ENCODE data around the gene ETNK2. TPM values are rescaled to one million over a fixed set of nuclear protein-coding genes. Genes with fewer than 3 reads are reported as not detected.

ETNK2 gene
- total and polyA plus RNA-seq, 2 of the 8 experiments (the other 6 are each of a cell fraction or from before 2014, with no cell fraction given): 20.1 to 26.7 TPM

DNA sequence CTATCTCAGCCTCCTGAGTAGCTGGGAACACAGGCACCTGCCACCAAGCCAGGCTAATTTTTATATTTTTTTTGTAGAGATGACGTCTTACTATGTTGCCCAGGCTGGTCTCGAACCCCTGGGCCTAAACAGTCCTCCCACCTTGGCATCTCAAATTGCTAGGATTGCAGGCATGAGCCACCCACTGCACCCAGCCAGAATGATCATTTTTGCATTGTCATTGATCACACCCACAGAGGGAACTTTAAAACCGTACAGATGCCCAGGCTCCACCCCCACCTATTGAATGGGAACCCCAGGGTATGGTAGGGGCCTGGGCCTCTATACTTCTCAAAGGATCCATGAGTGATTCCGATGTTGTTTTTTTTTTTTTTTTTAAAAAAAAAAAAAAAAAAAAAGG is 36.7 kb downstream of the ETNK2 start:
- H4K91ac ChIP-seq (replicated peaks; ENCODE audit: insufficient read length, low read length): no peak overlapping the region
- H3K9ac ChIP-seq (replicated peaks in 1 of 4; ENCODE audit: extremely low read depth in 1 of 4, low read depth in 3 of 4, low read length in 3 of 4): no peak overlapping the region
- H2BK120ac ChIP-seq (replicated peaks; ENCODE audit: low read depth, low read length): no peak overlapping the region
- FAIRE-seq (no peak), DNase-seq (ENCODE audit: low read depth in 1 of 2, low spot score in 2 of 2) (no peak)
- H2BK12ac ChIP-seq (ENCODE audit: low read depth, low read length): no peak overlapping the region
- no peak overlapping the region for H3K18ac ChIP-seq (ENCODE audit: extremely low read depth, low read length)
- peaks cover 23% of the 10 kb centered on the region for H3K79me1 ChIP-seq (ENCODE audit: low read depth, low read length)
- CTCF ChIA-PET (ENCODE audit: partially characterized antibody): interaction anchor here (0.7 to 7.6 kb wide), 3 partner anchors 11 to 244 kb away, joined by 3 to 105 read pairs (median 18); no protein-coding TSS in a partner anchor
- no peak overlapping the region for H2BK5ac ChIP-seq (ENCODE audit: low read depth, low read length)
- H2BK20ac ChIP-seq (ENCODE audit: low read length): no peak overlapping the region
- H3K14ac ChIP-seq (ENCODE audit: insufficient read length): no peak overlapping the region
- H3K9me3 ChIP-seq (ENCODE audit: insufficient read depth in 2 of 2, low read depth in 1 of 2, low read length in 1 of 2): no peaks in the 10 kb centered on the region
- no peak overlapping the region for H3K4me2 ChIP-seq (ENCODE audit: insufficient read depth in 1 of 2, low read depth in 2 of 2, low read length in 2 of 2)
- H3K4me3 ChIP-seq (ENCODE audit: extremely low read depth in 1 of 4, insufficient read depth in 2 of 4, low read depth in 3 of 4, low read length in 4 of 4): no peak overlapping the region
- no peak overlapping the region for H2AK5ac ChIP-seq (ENCODE audit: low read depth, low read length)
- H3K27me3 ChIP-seq (replicated peaks in 1 of 4; ENCODE audit: control insufficient read depth in 3 of 4, extremely low read depth in 1 of 4, insufficient read depth in 3 of 4, low read length in 3 of 4): no peaks in the 10 kb centered on the region; a peak in 1 of 7 replicates
- peaks cover 13 to 26% of the 10 kb centered on the region in 2 experiments for H4K20me1 ChIP-seq (replicated peaks in 1 of 2; ENCODE audit: control insufficient read depth in 1 of 2, insufficient read depth in 2 of 2, low read length in 2 of 2)
- H4K5ac ChIP-seq (ENCODE audit: insufficient read length, low read depth, low read length): no peak overlapping the region
- H3K27ac ChIP-seq (ENCODE audit: low read depth, low read length): no peak overlapping the region
- no peaks in the 10 kb centered on the region for H3K23me2 ChIP-seq (ENCODE audit: low read depth, low read length)
- no peak overlapping the region for H3K4ac ChIP-seq (replicated peaks; ENCODE audit: insufficient read length, low read depth, low read length)
- H3K36me3 ChIP-seq (ENCODE audit: control insufficient read depth in 2 of 4, insufficient read depth in 4 of 4, low read length in 3 of 4): peaks cover 16 to 54% (median 32%) of the 10 kb centered on the region in 4 experiments
- H4K8ac ChIP-seq (ENCODE audit: extremely low read depth, insufficient read depth, low read length): no peak overlapping the region
- POLR2A ChIA-PET (ENCODE audit: partially characterized antibody): interaction anchor here (1.9 kb wide), 1 partner anchor 40 kb away, joined by 7 read pairs; no protein-coding TSS in a partner anchor
- H2AFZ ChIP-seq (ENCODE audit: low read length): no peak overlapping the region
- peaks cover 5 to 74% of the 10 kb centered on the region in 2 experiments; a peak in 3 of 4 replicates for H3K79me2 ChIP-seq (ENCODE audit: control insufficient read depth in 1 of 2, insufficient read depth in 2 of 2, low read length in 2 of 2)
- peaks cover 0 to 15% (median 13%) of the 10 kb centered on the region in 4 experiments; a peak in 6 of 7 replicates for H3K4me1 ChIP-seq (replicated peaks in 1 of 4; ENCODE audit: control insufficient read depth in 3 of 4, insufficient read depth in 4 of 4, low read length in 3 of 4)
- 84% methylated on average over 4 of the region's 4 CpGs; no CpG with 5 or more reads in 1 of the 2 experiments for WGBS, 2 experiments (ENCODE audit: extremely low coverage in 1 of 2, insufficient coverage in 1 of 2, insufficient read length in 1 of 2, insufficient replicate concordance in 2 of 2, low coverage in 1 of 2, low lambda C conversion rate in 2 of 2, missing lambda C conversion rate in 1 of 2)
- H3K56ac ChIP-seq (replicated peaks; ENCODE audit: insufficient read length, low read depth, low read length): no peak overlapping the region
- H3K23ac ChIP-seq (ENCODE audit: insufficient read length): no peak overlapping the region
- H2BK15ac ChIP-seq (ENCODE audit: low read length): no peak overlapping the region
- no peak for TF ChIP-seq ASH2L (IDR thresholded peaks at IDR 0.05; ENCODE audit: low read length)
- TF ChIP-seq HDAC6 (IDR thresholded peaks at IDR 0.05; ENCODE audit: low read depth, low read length): no peak
